ENCODE results near the gene ZNF276. TPM values are rescaled to one million over a fixed set of nuclear protein-coding genes. Genes with fewer than 3 reads are reported as not detected.
A peak's percentile ranks its signal among the peaks of the same experiment; 100 is the strongest.

ZNF276 gene
- total RNA-seq, 1 experiment from 2014 or later = 18.6 TPM

GRCh38 chr16:89744813-89745212 is 23.5 kb downstream of the ZNF276 start:
- Histone ChIP-seq H3K27me3 (ENCODE audit: insufficient read depth, low read length) (no peaks in the 10 kb centered on the region), H4K20me1 (ENCODE audit: control insufficient read depth, insufficient read depth, insufficient read length) (peaks cover 2% of the 10 kb centered on the region), H2BK120ac (ENCODE audit: low read depth, low read length, poor library complexity, severe bottlenecking) (no peak overlapping the region), H4K91ac (ENCODE audit: insufficient read length, low read depth, low read length) (no peak overlapping the region), H3K14ac (ENCODE audit: insufficient read depth, low read length) (no peak overlapping the region), H2BK20ac (ENCODE audit: low read depth, low read length, poor library complexity, severe bottlenecking) (no peak overlapping the region), H2AK5ac (ENCODE audit: insufficient read length, low read length) (no peak overlapping the region), H3K56ac (ENCODE audit: insufficient read length, low read depth, low read length) (no peak overlapping the region), H2BK12ac (ENCODE audit: insufficient read length, low read depth, low read length) (no peak overlapping the region), H3K27ac (ENCODE audit: insufficient read length, low read depth, low read length) (no peak overlapping the region), H3K23ac (ENCODE audit: insufficient read length, low read depth, low read length) (no peak overlapping the region), H4K5ac (ENCODE audit: insufficient read length, low read depth, low read length) (no peak overlapping the region), H3K9ac (ENCODE audit: extremely low read depth, insufficient read length, low read length) (no peak overlapping the region), H3K4me2 (ENCODE audit: insufficient read depth, insufficient read length, low read length) (no peak overlapping the region), H2AFZ (ENCODE audit: low read length) (no peak overlapping the region), H3K18ac (ENCODE audit: insufficient read length, low read depth, low read length) (no peak overlapping the region), H2BK5ac (ENCODE audit: insufficient read length, low read length) (no peak overlapping the region), H3K4ac (ENCODE audit: low read depth, low read length) (no peak overlapping the region), H3K9me3 (ENCODE audit: control insufficient read depth, low read depth, low read length) (no peaks in the 10 kb centered on the region), H4K8ac (replicated peaks; ENCODE audit: insufficient read length, low read depth, low read length) (no peak overlapping the region), H2BK15ac (ENCODE audit: low read depth, low read length) (no peak overlapping the region), H3K79me2 (ENCODE audit: insufficient read depth, low read length) (no peaks in the 10 kb centered on the region), H3K4me1 (ENCODE audit: insufficient read depth, low read length) (no peaks in the 10 kb centered on the region), H3T11ph (ENCODE audit: low read length) (no peak overlapping the region), H3K79me1 (ENCODE audit: insufficient read depth, low read depth, low read length, poor library complexity, severe bottlenecking) (no peaks in the 10 kb centered on the region), H3K23me2 (ENCODE audit: insufficient read length, low read depth, low read length, poor library complexity, severe bottlenecking) (no peaks in the 10 kb centered on the region)
- Mint-ChIP-seq H3K9me3 (no peaks in the 10 kb centered on the region), H3K27ac (peak overlapping the region in 1 of 3 experiments; percentile 75; a peak in 2 of 7 replicates), H3K4me1 (no peaks in the 10 kb centered on the region), H3K36me3 (ENCODE audit: insufficient read depth in 1 of 3, low read depth in 3 of 3) (peaks cover 46 to 91% (median 82%) of the 10 kb centered on the region in 3 experiments; a peak in 6 of 7 replicates), H3K4me3 (no peak overlapping the region), H3K27me3 (ENCODE audit: low read depth) (no peaks in the 10 kb centered on the region)
- no peak for TF ChIP-seq CTCF (conservative IDR thresholded peaks at IDR 0.05)
- WGBS (ENCODE audit: extremely low coverage, insufficient read length, low lambda C conversion rate) = no CpG with 5 or more reads among the region's 16 CpGs
- DNase-seq = no peak

All from H9 (cell line).